Caki2 (cell line): ENCODE data around the gene ZNF329. TPM values are rescaled to one million over a fixed set of nuclear protein-coding genes. Genes with fewer than 3 reads are reported as not detected.
A peak's percentile ranks its signal among the peaks of the same experiment; 100 is the strongest.

Source experiments
- DNase-seq: peaks from one replicate; pipeline ENCODE4 v3.0.0-alpha.2; 2015; ENCODE audit warnings: low read depth
- in situ Hi-C: cut with HindIII; loops from 2 replicates; pipeline ENCODE4 v1.10.0; 2016; ENCODE audit warnings: low sequenced_read_pairs, low pct_unique_long_range_greater_than_20kb, mixed read lengths
- total RNA-seq: library from RNA; depleted of rRNA; stranded (reverse); fragments of >200 nt; shearing (Covaris generic); gene quantifications from 2 replicates; pipeline ENCODE4 v1.2.3, GENCODE V29; 2014; ENCODE audit warnings: low replicate concordance

The ZNF329 gene
- total RNA-seq, 1 experiment from 2014 or later, result 18.7 TPM

GRCh38 chr19:58129284-58129683, 21.3 kb downstream of the ZNF329 start:
- in situ Hi-C loops, result no loop called here
- no peak for DNase-seq

- in situ Hi-C loops, result no loop called here
- no peak for DNase-seq
Observed at GRCh38 chr19:58128041-58128685, 22.4 kb downstream of the ZNF329 start.

- DNase-seq, result no peak
- in situ Hi-C loops, result no loop called here
Observed at GRCh38 chr19:58123354-58123753, 27.2 kb downstream of the ZNF329 start.

DNA sequence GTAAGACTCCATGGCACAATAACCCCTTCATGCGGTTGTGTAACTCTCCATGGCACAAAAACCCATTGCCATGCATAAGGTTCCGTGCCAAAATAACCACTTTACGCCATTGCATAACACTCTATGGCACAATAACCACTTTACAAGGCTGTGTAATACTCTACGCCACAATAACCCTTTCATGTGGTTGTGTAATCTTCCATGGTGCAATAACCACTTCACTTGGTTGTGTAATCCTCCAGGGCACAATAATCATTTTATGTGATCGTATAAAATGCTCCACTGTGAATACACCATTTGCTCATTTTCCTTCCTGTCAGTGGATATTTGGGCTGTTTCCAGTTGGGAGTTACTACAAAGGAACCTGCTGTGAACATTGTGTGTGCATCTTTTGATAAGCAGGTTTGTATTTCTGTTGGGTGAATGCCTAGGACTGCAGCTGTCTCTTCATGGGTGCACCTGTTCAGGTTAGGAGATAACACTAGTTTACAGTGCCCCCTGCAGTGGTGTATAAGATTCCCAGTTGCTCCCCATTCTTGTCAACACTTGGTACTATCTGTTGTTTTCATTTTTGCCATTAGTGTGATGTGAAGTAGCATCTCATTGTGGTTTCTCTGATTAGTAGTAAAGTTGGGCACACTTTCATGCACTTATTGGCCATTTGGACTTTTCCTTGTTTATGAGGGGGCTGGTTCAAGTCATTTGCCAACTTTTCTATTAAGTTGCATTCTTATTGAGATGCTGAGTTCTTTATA, 31.4 kb downstream of the ZNF329 start:
- in situ Hi-C loops, result no loop called here
- no peak for DNase-seq

DNA sequence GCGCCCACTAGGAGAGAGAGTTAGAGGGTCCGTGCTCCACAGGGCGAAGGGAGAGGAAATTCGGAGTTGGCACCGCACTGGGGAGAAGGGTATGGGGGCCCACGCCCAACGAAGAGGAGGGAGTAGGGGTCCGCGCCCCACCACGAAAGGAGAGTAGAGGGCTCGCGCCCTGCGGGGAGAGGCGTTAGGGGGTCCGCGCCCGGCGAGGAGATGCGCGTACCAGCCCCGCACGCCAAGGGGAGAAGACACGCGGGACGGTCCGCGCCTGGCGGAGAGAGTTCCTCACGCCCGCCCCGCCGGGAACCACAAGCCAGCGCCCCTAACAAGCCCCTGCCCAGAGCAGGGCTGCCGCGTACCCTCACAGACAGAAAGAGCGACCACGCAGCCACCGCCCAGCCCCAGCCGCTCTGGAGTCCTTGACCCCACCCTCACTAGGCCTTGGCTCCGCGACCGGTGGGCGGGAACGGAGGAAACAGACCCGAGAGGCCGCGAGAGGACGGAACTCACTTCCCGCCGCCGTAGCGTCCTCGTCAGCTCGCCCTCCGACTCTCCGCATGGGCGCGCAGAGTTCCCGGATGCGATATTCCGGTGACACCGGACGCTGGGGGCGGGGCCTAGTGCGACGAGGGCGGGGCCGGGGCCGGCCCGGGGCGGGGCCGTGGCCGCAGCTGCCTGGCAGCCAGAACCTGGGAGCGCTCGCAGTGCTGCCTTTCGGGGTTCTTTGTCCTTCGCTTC, 32.6 kb downstream of the ZNF329 start:
- no peak for DNase-seq
- in situ Hi-C loops, result no loop called here

- DNase-seq, result no peak
- in situ Hi-C loops, result no loop called here
Observed at GRCh38 chr19:58108546-58108817, 42.1 kb downstream of the ZNF329 start.

DNA sequence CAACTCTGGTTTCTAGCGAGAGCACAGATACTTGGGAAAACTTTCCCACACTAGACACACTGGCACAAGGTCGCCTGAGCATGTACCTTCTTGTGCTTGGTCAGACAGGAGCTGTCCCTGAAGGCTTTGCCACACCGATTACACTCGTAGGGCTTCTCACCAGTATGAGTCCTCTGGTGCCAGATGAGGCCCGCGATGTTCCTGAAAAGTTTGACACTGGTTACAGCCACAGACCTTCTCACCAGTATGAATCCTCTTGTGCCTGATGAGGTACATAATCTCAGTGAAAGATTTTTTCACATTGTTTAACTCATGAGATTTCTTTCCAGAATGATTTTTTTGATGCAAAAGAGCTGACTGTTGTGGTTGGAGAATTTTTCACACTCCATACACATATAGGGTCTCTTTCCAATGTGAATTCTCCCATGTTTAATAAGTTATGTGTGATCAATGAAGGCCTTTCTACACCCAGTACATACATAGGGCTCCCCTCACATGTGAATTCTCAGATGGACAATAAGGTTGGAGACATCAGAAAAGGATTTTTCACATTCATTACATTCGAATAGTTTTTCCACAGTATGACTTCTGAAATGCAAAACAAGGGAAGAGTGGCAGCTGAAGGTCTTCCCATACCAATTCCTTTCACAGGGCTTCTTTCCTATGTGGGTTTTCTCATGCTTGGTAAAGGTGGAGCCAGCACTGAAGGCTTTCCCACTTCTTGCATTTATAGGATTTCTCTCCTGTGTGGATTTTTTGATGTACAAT, 42.6 kb downstream of the ZNF329 start:
- DNase-seq, result no peak
- in situ Hi-C loops, result no loop called here

DNA sequence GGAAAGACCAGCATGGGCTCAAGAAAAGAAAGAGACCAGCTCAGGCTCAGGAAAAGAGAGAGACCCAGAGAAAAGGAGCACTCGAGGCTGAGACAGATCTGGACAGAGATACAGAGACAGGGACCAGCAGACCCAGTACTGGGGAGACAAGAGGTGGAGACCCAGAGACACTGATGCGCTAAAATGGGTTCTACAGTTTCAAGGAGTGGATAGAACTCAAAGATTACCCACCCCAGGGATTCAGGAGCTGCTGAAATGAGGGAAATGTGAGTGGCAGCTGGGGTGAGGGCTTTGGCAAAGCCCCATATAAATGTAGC, 51.9 kb downstream of the ZNF329 start:
- no peak for DNase-seq
- in situ Hi-C loops, result no loop called here

GRCh38 chr19:58097781-58098681, 52.6 kb downstream of the ZNF329 start, which contains the start of gene ZSCAN18:
ZSCAN18 (minus strand) TSS chr19:58098231; CDS start chr19:58090267, 7,964 bp downstream.
- DNase-seq, result peak; percentile 91
- in situ Hi-C loops, result no loop called here

GRCh38 chr19:58097349-58097748, 53.2 kb downstream of the ZNF329 start:
- no peak for DNase-seq

DNA sequence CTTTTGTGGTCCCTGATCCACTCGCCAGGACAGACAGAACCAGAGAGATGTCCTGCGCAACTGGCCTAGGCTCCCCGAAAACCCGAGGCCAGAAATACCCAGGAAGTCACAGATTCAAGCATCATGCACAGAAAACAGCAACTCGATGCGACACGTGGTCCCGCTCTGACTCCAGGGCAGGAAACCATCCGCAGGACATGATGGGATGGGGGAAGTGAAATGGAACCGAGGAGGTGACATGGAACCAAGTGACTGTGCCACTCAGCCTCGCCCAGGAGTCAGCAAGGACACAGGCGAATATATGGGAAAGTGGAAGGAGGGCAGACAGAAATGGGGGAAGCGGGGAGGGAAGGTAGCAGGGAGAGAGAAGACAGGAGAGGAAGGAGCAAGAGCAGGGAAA, 53.7 kb downstream of the ZNF329 start:
- DNase-seq, result no peak
- in situ Hi-C loops, result no loop called here

More at GRCh38 chr19:58097349-58097748, 53.2 kb downstream of the ZNF329 start:
- in situ Hi-C loops, result no loop called here

DNA sequence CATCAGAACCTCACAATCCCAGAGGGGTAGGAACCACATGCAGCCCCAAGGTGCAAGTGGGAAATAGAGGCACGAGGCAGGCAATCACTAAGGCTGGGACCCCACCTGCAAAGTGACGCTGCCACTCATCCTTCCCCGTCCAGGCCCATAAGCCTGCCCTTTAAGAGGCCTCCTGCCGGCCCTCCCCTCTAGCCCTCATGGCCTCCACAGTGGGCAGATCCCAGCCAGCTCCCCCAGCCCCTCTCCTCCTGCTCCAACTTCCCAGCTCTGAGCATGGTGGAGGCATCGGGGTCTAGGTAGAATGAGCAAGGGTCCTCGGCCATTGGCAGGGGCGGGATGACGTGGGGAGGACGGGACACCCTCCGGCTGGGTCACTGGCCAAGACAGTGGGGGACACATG, 55.3 kb downstream of the ZNF329 start:
- no peak for DNase-seq
- in situ Hi-C loops, result no loop called here

- in situ Hi-C loops, result no loop called here
- no peak for DNase-seq
Observed at GRCh38 chr19:58093071-58093470, 57.5 kb downstream of the ZNF329 start.

GRCh38 chr19:58091251-58091995, 59.2 kb downstream of the ZNF329 start:
- DNase-seq, result no peak
- in situ Hi-C loops, result no loop called here

GRCh38 chr19:58089846-58090245, 60.7 kb downstream of the ZNF329 start:
- in situ Hi-C loops, result no loop called here
- DNase-seq, result no peak

DNA sequence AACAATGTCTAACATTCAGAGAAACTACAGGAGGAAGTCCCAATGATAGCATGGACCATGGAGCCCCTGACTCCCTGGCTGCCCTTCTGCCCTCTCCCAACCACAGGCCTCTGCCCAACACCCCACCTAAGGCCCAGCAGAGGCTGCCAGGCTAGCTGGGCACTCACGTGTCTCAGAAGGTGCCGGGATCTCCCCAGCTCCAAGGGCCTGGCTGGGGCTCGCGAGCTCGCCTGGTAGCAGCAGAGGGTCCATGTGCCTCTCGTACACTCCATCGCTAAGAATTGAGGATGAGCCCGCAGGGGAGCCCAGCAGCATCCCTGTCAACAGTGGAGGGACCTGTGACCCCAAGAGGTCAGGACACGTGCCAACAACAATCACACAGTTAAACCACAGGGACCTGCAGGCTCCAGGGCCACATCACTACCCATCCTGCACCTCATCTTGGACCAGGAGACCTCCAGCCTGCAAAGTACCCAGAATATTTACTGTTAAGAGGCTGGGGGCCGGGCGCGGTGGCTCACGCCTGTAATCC, 62.0 kb downstream of the ZNF329 start:
- no peak for DNase-seq
- in situ Hi-C loops, result no loop called here
